H1 (cell line): ENCODE data around the gene DUSP3. TPM values are rescaled to one million over a fixed set of nuclear protein-coding genes. Genes with fewer than 3 reads are reported as not detected.

ENCODE experiments used
- CTCF ChIA-PET: fragments of 300-600 bp; sonication (Branson Sonifier 250); formaldehyde crosslinking; loops from one replicate; lab custom pipeline; 2021; ENCODE audit not compliant: partially characterized antibody; lab: Charles Lee
- POLR2A ChIA-PET: fragments of 300-600 bp; sonication (Branson Sonifier 250); formaldehyde crosslinking; loops from one replicate; lab custom pipeline; 2021; ENCODE audit warnings: inconsistent platforms; ENCODE audit not compliant: partially characterized antibody; lab: Charles Lee
- DNase-seq, 2 experiments: peaks; one replicate each; pipeline versions ENCODE4 v3.0.0 to v3.0.0-alpha.2; 2010 to 2022; ENCODE audit warnings: low spot score in 2 of 2, low read depth in 1 of 2, mixed read lengths in 1 of 2
- FAIRE-seq: peaks from 2 replicates; lab custom pipeline; 2011; peaks lifted over from hg19 to GRCh38; lab: Jason Lieb, UNC
- H2AFZ ChIP-seq: 2 replicates; pipeline ENCODE4 v1.8.1; 2012; ENCODE audit warnings: low read length, inconsistent platforms
- H2AK5ac ChIP-seq: 2 replicates; pipeline ENCODE4 v1.6.1; 2013; ENCODE audit warnings: low read depth, low read length
- H2BK120ac ChIP-seq: replicated peaks from 2 replicates; pipeline ENCODE3; 2013; ENCODE audit warnings: low read depth, low read length, inconsistent platforms
- H2BK12ac ChIP-seq: 2 replicates; pipeline ENCODE4 v1.6.1; 2013; ENCODE audit warnings: low read depth, low read length
- H2BK15ac ChIP-seq: 2 replicates; pipeline ENCODE4 v1.6.1; 2013; ENCODE audit warnings: low read length
- H2BK20ac ChIP-seq: 2 replicates; pipeline ENCODE4 v1.6.1; 2013; ENCODE audit warnings: low read length
- H2BK5ac ChIP-seq: 2 replicates; pipeline ENCODE4 v1.6.1; 2013; ENCODE audit warnings: low read depth, low read length
- H3K14ac ChIP-seq: 2 replicates; pipeline ENCODE4 v1.6.1; 2013; ENCODE audit warnings: inconsistent platforms; ENCODE audit not compliant: insufficient read length
- H3K18ac ChIP-seq: 2 replicates; pipeline ENCODE4 v1.6.1; 2013; ENCODE audit warnings: low read length; ENCODE audit errors: extremely low read depth
- H3K23ac ChIP-seq: 2 replicates; pipeline ENCODE4 v1.6.1; 2013; ENCODE audit warnings: inconsistent platforms; ENCODE audit not compliant: insufficient read length
- H3K23me2 ChIP-seq: 2 replicates; pipeline ENCODE4 v1.6.1; 2013; ENCODE audit warnings: low read depth, low read length
- H3K27ac ChIP-seq: 2 replicates; pipeline ENCODE4 v1.6.1; 2011; ENCODE audit warnings: low read depth, low read length, inconsistent platforms
- H3K27me3 ChIP-seq, 4 experiments: replicated peaks in 1 of 4; 1 replicate in 1 of 4; 2 replicates in 3 of 4; pipeline versions ENCODE4 v1.6.1 to v1.8.1; 2011 to 2013; ENCODE audit warnings: low read length in 3 of 4, mild to moderate bottlenecking in 3 of 4, inconsistent platforms in 2 of 4, mixed read lengths in 2 of 4, moderate library complexity in 1 of 4; ENCODE audit not compliant: control insufficient read depth in 3 of 4, insufficient read depth in 3 of 4; ENCODE audit errors: extremely low read depth in 1 of 4
- H3K36me3 ChIP-seq, 4 experiments: 2 replicates each; pipeline versions ENCODE4 v1.6.1 to v1.8.1; 2011 to 2013; ENCODE audit warnings: mild to moderate bottlenecking in 4 of 4, low read length in 3 of 4, moderate library complexity in 2 of 4, control low read depth in 1 of 4, inconsistent platforms in 1 of 4; ENCODE audit not compliant: insufficient read depth in 4 of 4, control insufficient read depth in 2 of 4
- H3K4ac ChIP-seq: replicated peaks from 2 replicates; pipeline ENCODE3; 2013; ENCODE audit warnings: low read length, low read depth, mixed read lengths, inconsistent platforms; ENCODE audit not compliant: insufficient read length
- H3K4me1 ChIP-seq, 4 experiments: replicated peaks in 1 of 4; 1 replicate in 1 of 4; 2 replicates in 3 of 4; pipeline versions ENCODE4 v1.6.1 to v1.8.1; 2011 to 2013; ENCODE audit warnings: low read length in 3 of 4, inconsistent platforms in 2 of 4, mixed read lengths in 1 of 4; ENCODE audit not compliant: insufficient read depth in 4 of 4, control insufficient read depth in 3 of 4
- H3K4me2 ChIP-seq, 2 experiments: 2 replicates each; pipeline versions ENCODE4 v1.6.1 to v1.8.1; 2011 to 2013; ENCODE audit warnings: low read depth in 2 of 2, low read length in 2 of 2, control low read depth in 1 of 2, inconsistent platforms in 1 of 2, mild to moderate bottlenecking in 1 of 2; ENCODE audit not compliant: insufficient read depth in 1 of 2
- H3K4me3 ChIP-seq, 4 experiments: fragments of 200-600, 300-600 bp in 1 of 4; sonication (generic), shearing (Covaris generic), sonication (Bioruptor Twin) in 1 of 4; 2 replicates each; pipeline versions ENCODE4 v1.5.1 to v1.8.1; 2011 to 2016; ENCODE audit warnings: low read length in 4 of 4, low read depth in 3 of 4, control low read depth in 2 of 4, inconsistent platforms in 2 of 4, mild to moderate bottlenecking in 2 of 4, mixed read lengths in 1 of 4, moderate library complexity in 1 of 4; ENCODE audit not compliant: insufficient read depth in 2 of 4; ENCODE audit errors: extremely low read depth in 1 of 4
- H3K56ac ChIP-seq: replicated peaks from 2 replicates; pipeline ENCODE3; 2013; ENCODE audit warnings: low read depth, mild to moderate bottlenecking, mixed read lengths, low read length, inconsistent platforms; ENCODE audit not compliant: insufficient read length
- H3K79me1 ChIP-seq: 2 replicates; pipeline ENCODE4 v1.6.1; 2013; ENCODE audit warnings: low read depth, low read length, control low read depth
- H3K79me2 ChIP-seq, 2 experiments: 2 replicates each; pipeline versions ENCODE4 v1.6.1 to v1.8.1; 2012 to 2013; ENCODE audit warnings: low read length in 2 of 2, mild to moderate bottlenecking in 2 of 2, inconsistent platforms in 1 of 2; ENCODE audit not compliant: insufficient read depth in 2 of 2, control insufficient read depth in 1 of 2
- H3K9ac ChIP-seq, 4 experiments: replicated peaks in 1 of 4; 1 replicate in 1 of 4; 2 replicates in 3 of 4; pipeline versions ENCODE4 v1.6.1 to v1.8.1; 2011 to 2013; ENCODE audit warnings: low read depth in 3 of 4, low read length in 3 of 4, control low read depth in 2 of 4, mild to moderate bottlenecking in 2 of 4, moderate library complexity in 2 of 4, inconsistent platforms in 1 of 4; ENCODE audit errors: extremely low read depth in 1 of 4
- H3K9me3 ChIP-seq, 2 experiments: 2 replicates each; pipeline versions ENCODE4 v1.6.1 to v1.8.1; 2012 to 2013; ENCODE audit warnings: mild to moderate bottlenecking in 2 of 2, moderate library complexity in 2 of 2, control low read depth in 1 of 2, inconsistent platforms in 1 of 2, low read depth in 1 of 2, low read length in 1 of 2, mixed read lengths in 1 of 2; ENCODE audit not compliant: insufficient read depth in 2 of 2
- H4K20me1 ChIP-seq, 2 experiments: replicated peaks in 1 of 2; 2 replicates each; pipeline versions ENCODE3 to v1.8.1; 2011 to 2013; ENCODE audit warnings: inconsistent platforms in 2 of 2, low read length in 2 of 2, mild to moderate bottlenecking in 1 of 2; ENCODE audit not compliant: insufficient read depth in 2 of 2, control insufficient read depth in 1 of 2
- H4K5ac ChIP-seq: 2 replicates; pipeline ENCODE4 v1.6.1; 2013; ENCODE audit warnings: low read length, low read depth, mixed read lengths, inconsistent platforms; ENCODE audit not compliant: insufficient read length
- H4K8ac ChIP-seq: 2 replicates; pipeline ENCODE4 v1.8.0; 2013; ENCODE audit warnings: mild to moderate bottlenecking, moderate library complexity, low read length, inconsistent platforms; ENCODE audit not compliant: insufficient read depth; ENCODE audit errors: extremely low read depth
- H4K91ac ChIP-seq: replicated peaks from 2 replicates; pipeline ENCODE3; 2013; ENCODE audit warnings: low read length, mixed read lengths, inconsistent platforms; ENCODE audit not compliant: insufficient read length
- BACH1 ChIP-seq: IDR thresholded peaks from 2 replicates; pipeline ENCODE4 v1.6.1; 2012; ENCODE audit warnings: low read length, improper control_type of control experiment
- BRCA1 ChIP-seq: IDR thresholded peaks from 2 replicates; pipeline ENCODE4 v1.6.1; 2012; ENCODE audit warnings: low read depth, low read length, improper control_type of control experiment
- CBX5 ChIP-seq: fragments of 300-800, 300-1000 bp; sonication (generic); IDR thresholded peaks from 2 replicates; pipeline ENCODE4 v1.7.1; 2016; ENCODE audit warnings: antibody characterized with exemption, low read length, low read depth
- CEBPB ChIP-seq: IDR thresholded peaks from 2 replicates; pipeline ENCODE4 v1.6.1; 2012; ENCODE audit warnings: low read depth, low read length
- KDM5A ChIP-seq: fragments of 200-600 bp; IDR thresholded peaks from 2 replicates; pipeline ENCODE4 v1.7.1; 2012; ENCODE audit warnings: mild to moderate bottlenecking, low read length, inconsistent platforms, mixed read lengths
- MAX ChIP-seq: IDR thresholded peaks from 2 replicates; pipeline ENCODE4 v1.6.1; 2012; ENCODE audit warnings: inconsistent platforms
- NANOG ChIP-seq: IDR thresholded peaks from 2 replicates; pipeline ENCODE4 v1.6.1; 2011; ENCODE audit warnings: low read length, low read depth, mild to moderate bottlenecking, inconsistent platforms; ENCODE audit not compliant: insufficient read depth, poor library complexity, severe bottlenecking
- NRF1 ChIP-seq: IDR thresholded peaks from 2 replicates; pipeline ENCODE4 v1.6.1; 2011; ENCODE audit warnings: mild to moderate bottlenecking, low read depth, low read length, improper control_type of control experiment
- PHF8 ChIP-seq: fragments of 200-600 bp; sonication (generic); conservative IDR thresholded peaks from 2 replicates; pipeline ENCODE4 v1.7.1; 2012; ENCODE audit warnings: low read depth, mild to moderate bottlenecking, inconsistent platforms, low read length, moderate library complexity
- POU5F1 ChIP-seq: IDR thresholded peaks from 2 replicates; pipeline ENCODE4 v1.6.1; 2011; ENCODE audit warnings: low read depth, mild to moderate bottlenecking, low read length, moderate library complexity
- RXRA ChIP-seq: IDR thresholded peaks from 2 replicates; pipeline ENCODE4 v1.6.1; 2011; ENCODE audit warnings: low read depth, mild to moderate bottlenecking, low read length, moderate library complexity; ENCODE audit not compliant: insufficient read depth
- SP2 ChIP-seq: IDR thresholded peaks from 2 replicates; pipeline ENCODE4 v1.6.1; 2012; ENCODE audit warnings: mild to moderate bottlenecking, low read length, inconsistent platforms
- TAF1 ChIP-seq: IDR thresholded peaks from 2 replicates; pipeline ENCODE4 v1.6.1; 2011; ENCODE audit warnings: mild to moderate bottlenecking, low read depth, low read length
- TBP ChIP-seq: IDR thresholded peaks from 2 replicates; pipeline ENCODE4 v1.6.1; 2011; ENCODE audit warnings: low read depth, low read length, improper control_type of control experiment
- TCF12 ChIP-seq: IDR thresholded peaks from 2 replicates; pipeline ENCODE4 v1.6.1; 2011; ENCODE audit warnings: low read depth, mild to moderate bottlenecking, low read length
- WGBS, 2 experiments: shearing (Covaris generic) in 1 of 2; methylation state at CpG; one replicate each; pipeline versions ENCODE4 v1.1.6 to v1.1.7; 2013 to 2015; ENCODE audit warnings: low lambda C conversion rate in 2 of 2, mixed read lengths in 2 of 2, inconsistent platforms in 1 of 2, low coverage in 1 of 2, missing lambda C conversion rate in 1 of 2; ENCODE audit not compliant: insufficient replicate concordance in 2 of 2, insufficient coverage in 1 of 2, insufficient read length in 1 of 2; ENCODE audit errors: extremely low coverage in 1 of 2, missing lambda C conversion rate in 1 of 2; 5-methylcytosine and 5-hydroxymethylcytosine counted together
- polyA plus RNA-seq, 7 experiments: library from polyadenylated mRNA; depleted of rRNA in 3 of 7; stranded (reverse) in 5 of 7; unstranded in 2 of 7; fragments of >200 nt in 5 of 7; fragments of 200-250 nt in 2 of 7; gene quantifications; 1 replicate in 5 of 7; 2 replicates in 1 of 7; 4 replicates in 1 of 7; pipeline versions ENCODE4 v1.2.1 to v1.2.3, GENCODE V29; 2011 to 2013; ENCODE audit warnings: missing spikeins in 2 of 7, mixed read lengths in 2 of 7
- total RNA-seq: library from RNA; stranded (reverse); fragmentation: NEBNext Ultra II Directional; extraction: Animal tissue kit (Norgen Biotek cat#: 25700); gene quantifications from 2 replicates; pipeline ENCODE4 v1.2.1, GENCODE V29; 2021

DUSP3 gene
- total and polyA plus RNA-seq, 2 of the 8 experiments (the other 6 are each of a cell fraction or from before 2014, with no cell fraction given): 15.1 to 21.2 TPM

GRCh38 chr17:43810823-43811222, 32.0 kb upstream of the DUSP3 start:
- H3K27me3 ChIP-seq: no peaks in the 10 kb centered on the region
- no peak overlapping the region for H3K4me3 ChIP-seq
- no peak overlapping the region for H3K4ac ChIP-seq
- ChIA-PET POLR2A (interaction anchor here (0.8 to 1.2 kb wide), 4 partner anchors 9 to 36 kb away, joined by 3 to 4 read pairs (median 4); partner anchors contain the start of genes CD300LG and DUSP3), CTCF (interaction anchor here (0.6 to 3.3 kb wide), 4 partner anchors 21 to 36 kb away, joined by 3 to 10 read pairs (median 4); partner anchors contain the start of gene CD300LG)
- H3K9ac ChIP-seq: no peak overlapping the region
- no peaks in the 10 kb centered on the region for H3K36me3 ChIP-seq
- DNase-seq: no peak
- no peak overlapping the region for H2BK20ac ChIP-seq
- FAIRE-seq: no peak
- WGBS, 2 experiments: 81% methylated on average over 5 of the region's 5 CpGs; no CpG with 5 or more reads in 1 of the 2 experiments
- no peaks in the 10 kb centered on the region for H3K23me2 ChIP-seq
- no peak overlapping the region for H3K23ac ChIP-seq
- H2AK5ac ChIP-seq: 0 out of 2 replicates have a peak overlapping the region, but pooled peaks have one; percentile 28
- no peak overlapping the region for H3K18ac ChIP-seq
- H3K4me1 ChIP-seq: peaks cover 0 to 4% (median 1%) of the 10 kb centered on the region in 4 experiments; a peak in 1 of 7 replicates
- H4K91ac ChIP-seq: peak overlapping the region; percentile 34
- H3K9me3 ChIP-seq: no peaks in the 10 kb centered on the region
- 0 out of 2 replicates have a peak overlapping the region, but pooled peaks have one; percentile 2 for H2BK12ac ChIP-seq
- peaks cover 0 to 1% of the 10 kb centered on the region in 2 experiments for H4K20me1 ChIP-seq
- H3K14ac ChIP-seq: no peak overlapping the region
- H3K27ac ChIP-seq: no peak overlapping the region
- no peak overlapping the region for H2AFZ ChIP-seq
- H3K79me2 ChIP-seq: no peaks in the 10 kb centered on the region
- no peak overlapping the region for H2BK15ac ChIP-seq
- H2BK120ac ChIP-seq: no peak overlapping the region
- no peak overlapping the region for H4K5ac ChIP-seq
- H3K79me1 ChIP-seq: no peaks in the 10 kb centered on the region
- no peak overlapping the region for H4K8ac ChIP-seq
- no peak overlapping the region for H3K4me2 ChIP-seq
- no peak overlapping the region for H3K56ac ChIP-seq
- no peak overlapping the region for H2BK5ac ChIP-seq
- no peak for TF ChIP-seq BACH1
- TF ChIP-seq BRCA1: no peak
- TF ChIP-seq POU5F1: no peak
- no peak for TF ChIP-seq SP2
- no peak for TF ChIP-seq TAF1
- TF ChIP-seq KDM5A: no peak
- no peak for TF ChIP-seq TCF12
- no peak for TF ChIP-seq MAX
- TF ChIP-seq NANOG: no peak
- TF ChIP-seq PHF8: no peak
- no peak for TF ChIP-seq CBX5
- TF ChIP-seq RXRA: no peak
- TF ChIP-seq CEBPB: no peak
- no peak for TF ChIP-seq NRF1
- TF ChIP-seq TBP: no peak
